Activated CD8-positive, alpha-beta memory T cell treated with anti-CD3 and anti-CD28 coated beads, Interleukin-2, amount 50 U/mL, for 4 hours (primary cell): ENCODE measurements around the gene CHAMP1.
"Not testable (repeated sequence)": the region's sequence is repeated elsewhere in the genome, so short reads cannot be mapped to it uniquely, and the experiment has no call there.

ENCODE experiments used
- DNase-seq: peaks from one replicate; pipeline ENCODE4 v3.0.0-alpha.2; 2020

CHAMP1 gene

DNA sequence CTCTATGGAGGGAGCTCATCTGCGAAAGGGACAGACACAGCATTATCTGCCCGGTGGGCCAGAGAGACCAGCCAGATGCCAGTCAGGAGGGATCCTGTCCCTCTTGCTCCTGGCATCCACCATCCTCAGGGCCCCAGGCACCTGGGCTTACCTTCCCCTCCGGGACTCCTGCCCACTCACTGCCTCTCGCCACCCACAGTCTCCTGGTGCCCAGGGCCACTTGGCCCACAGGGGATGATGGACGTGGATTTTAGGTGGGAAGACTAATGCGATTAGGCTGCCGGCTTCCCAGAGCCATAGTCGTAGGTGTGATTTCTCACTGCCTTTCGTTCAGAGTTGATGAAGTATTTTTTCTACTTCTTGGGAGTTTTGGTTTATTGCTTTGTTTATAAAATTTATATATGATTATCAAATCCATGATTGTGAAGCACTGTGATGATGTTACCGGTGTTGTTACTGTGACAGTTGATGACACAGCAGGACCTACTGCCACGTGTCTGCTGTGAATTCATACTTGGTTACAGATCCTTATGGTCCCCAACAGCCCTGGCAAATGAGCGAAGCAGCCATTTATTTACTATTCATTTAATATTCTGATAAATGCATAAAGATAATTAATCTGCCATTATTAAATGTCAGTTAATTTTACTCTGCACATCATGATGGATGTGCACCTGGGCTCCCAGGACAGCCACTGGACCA lies 14.5 kb upstream of the CHAMP1 start:
- DNase-seq, result no peak

DNA sequence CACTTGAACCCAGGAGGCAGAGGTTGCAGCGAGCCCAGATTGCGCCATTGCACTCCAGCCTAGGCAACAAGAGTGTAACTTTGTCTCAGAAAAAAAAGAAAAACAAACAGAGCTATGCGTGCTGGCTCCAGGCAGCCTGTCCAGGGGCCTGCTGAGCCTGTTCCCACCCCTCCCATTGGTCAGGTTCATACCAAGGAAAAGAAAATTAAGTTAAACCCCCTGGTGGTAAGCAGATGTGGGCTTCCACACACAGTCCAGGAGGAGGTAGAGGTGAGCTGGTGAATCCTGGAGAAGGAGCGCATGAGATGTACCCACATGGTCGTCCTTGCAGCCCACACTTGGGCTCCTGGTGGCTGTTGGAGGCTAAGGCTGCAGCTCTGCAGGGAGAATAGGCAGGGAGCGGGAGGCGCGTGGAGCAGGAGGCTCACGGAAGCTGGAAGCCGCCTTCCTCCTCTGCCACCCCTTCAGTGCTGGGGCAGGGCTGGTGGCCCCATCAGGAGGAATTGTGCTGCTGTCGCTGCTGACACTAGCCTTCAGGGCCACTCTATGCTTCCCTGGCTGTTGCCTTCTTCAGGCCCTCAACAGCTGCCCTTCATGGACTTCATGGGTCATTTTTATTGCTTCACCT lies 10.5 kb upstream of the CHAMP1 start:
- no peak for DNase-seq

DNA sequence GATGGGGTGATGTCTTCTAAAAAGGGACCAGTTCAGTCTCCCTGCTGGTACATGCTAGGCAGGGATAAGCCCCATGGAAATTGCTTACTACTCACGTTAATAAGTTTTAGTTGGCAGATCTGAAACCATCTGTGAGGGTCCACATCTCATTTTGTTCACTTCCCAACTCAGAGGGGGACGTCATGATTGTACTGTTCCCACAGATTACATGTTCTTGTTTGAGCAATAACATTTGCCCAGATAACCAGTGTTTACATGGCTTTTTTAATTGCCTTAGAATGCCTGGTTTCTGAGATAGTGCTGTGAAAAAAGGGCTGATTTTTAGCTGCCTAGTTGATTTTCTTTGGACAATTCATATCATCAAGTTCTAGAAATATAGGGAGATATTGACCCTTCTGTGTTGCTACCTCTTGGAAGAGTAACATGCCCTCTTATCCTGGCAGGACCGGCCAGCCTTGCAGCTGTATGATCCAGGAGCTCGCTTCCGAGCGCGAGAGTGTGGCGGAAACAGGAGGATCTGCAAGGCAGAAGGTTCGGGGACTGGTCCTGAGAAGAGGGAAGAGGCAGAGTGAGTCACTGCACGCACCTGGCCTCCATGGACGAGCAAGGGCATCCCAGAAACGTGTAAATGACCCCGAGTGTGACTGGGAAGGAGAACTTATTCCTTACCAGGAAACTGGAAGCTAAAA lies 9.8 kb upstream of the CHAMP1 start:
- DNase-seq, result no peak

DNA sequence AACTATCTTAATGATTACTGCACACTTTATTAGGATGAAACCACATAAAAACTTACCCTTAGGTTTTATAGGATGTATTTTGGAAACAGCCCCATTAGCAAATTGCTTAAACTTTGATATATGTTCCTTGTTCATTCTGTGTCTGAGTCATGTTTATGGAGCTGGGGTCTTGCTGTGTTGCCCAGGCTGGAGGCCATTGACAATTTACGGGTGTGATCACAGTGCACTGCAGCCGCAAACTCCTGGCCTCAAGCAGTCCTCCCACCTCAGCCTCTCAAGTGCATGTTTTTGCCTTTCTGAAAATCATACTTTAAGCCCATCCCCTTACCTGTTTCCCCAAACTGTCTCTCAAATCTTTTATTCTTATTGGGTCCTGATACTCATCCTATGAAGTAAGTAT lies 5.2 kb upstream of the CHAMP1 start:
- DNase-seq, result no peak

DNA sequence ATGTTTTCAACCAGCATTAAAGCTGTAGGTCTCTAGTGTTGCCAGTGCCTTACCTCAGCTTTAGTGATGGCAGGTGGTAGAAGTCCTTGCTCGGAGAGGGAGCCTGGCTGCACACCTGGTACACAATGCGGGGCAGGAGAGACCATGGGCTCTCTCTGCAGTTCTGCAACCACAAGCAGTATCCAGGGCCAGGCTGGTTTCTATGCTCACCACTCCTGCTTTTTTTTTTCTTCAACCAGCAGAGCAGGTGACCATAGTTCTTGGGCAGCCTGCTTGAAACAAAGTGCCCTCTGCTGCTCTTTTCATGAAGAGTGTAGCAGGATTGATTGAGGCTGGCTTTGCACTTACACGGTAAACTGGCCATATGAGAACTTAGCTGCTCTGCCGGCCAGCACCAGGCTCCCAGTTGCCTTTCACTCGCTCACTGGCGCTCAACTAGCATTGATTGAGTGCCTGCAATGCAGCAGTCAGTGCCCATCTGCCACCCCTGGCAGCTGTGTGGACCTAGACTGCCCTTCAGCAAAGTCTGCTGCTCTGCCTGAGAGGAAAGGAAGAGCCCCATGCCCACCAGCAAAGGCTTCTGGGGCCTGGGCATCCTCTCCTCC lies 4.4 kb upstream of the CHAMP1 start:
- DNase-seq, result no peak

DNA sequence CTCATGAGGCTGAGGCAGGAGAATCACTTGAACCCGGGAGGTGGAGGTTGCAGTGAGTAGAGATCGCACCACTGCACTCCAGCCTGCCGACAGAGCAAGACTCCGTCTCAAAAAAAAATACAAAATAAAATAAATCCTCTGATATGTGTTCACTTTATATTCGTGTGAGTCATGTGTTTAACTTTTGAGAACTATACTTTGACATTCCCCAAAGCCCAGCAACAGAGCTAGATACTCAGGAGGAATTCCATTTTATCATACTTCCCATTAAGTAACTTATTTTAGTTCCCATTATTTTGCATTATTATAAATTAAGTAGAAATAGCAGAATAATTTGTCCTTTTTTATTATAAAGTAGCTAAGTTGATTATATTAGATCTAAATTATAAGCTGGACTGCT lies 3.3 kb upstream of the CHAMP1 start:
- DNase-seq, result no peak

DNA sequence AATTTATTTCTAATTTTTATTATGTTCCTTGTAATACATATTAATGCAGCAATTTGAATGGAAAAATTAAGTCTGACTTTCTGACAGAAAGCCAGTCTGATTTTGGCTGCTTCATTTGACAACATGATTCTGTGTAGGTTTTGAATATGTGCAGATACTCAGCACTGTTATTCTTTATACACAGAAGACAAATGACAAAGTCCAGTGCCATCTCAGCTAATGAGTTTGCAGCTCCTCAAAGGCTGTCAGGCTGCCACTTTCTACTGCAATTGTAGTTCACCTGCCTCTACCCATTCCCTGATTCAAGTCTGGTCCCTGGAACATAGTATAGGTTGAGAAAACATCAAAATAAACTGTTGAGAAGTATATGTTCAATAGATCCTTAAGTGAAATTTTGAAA lies 2.9 kb upstream of the CHAMP1 start:
- DNase-seq, result no peak

DNA sequence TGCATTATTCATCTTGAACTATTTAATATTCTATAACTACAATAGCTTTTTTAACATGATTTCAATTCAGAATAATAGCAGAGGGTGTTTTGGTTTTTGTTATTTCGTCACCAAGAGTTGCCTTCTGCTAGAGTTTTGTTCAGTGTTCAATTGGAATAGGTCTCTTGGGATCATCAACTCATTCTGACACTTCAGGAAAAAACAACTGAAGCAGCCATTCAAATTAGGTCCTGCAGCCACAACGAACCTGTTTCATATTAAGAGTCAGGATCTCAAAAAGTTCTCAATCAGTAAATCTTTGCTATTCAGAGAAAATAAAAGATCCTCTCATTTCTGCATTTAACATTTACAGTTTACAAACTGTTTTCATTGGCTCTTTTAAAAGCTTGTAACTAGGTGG lies 2.4 kb upstream of the CHAMP1 start:
- DNase-seq, result no peak

DNA sequence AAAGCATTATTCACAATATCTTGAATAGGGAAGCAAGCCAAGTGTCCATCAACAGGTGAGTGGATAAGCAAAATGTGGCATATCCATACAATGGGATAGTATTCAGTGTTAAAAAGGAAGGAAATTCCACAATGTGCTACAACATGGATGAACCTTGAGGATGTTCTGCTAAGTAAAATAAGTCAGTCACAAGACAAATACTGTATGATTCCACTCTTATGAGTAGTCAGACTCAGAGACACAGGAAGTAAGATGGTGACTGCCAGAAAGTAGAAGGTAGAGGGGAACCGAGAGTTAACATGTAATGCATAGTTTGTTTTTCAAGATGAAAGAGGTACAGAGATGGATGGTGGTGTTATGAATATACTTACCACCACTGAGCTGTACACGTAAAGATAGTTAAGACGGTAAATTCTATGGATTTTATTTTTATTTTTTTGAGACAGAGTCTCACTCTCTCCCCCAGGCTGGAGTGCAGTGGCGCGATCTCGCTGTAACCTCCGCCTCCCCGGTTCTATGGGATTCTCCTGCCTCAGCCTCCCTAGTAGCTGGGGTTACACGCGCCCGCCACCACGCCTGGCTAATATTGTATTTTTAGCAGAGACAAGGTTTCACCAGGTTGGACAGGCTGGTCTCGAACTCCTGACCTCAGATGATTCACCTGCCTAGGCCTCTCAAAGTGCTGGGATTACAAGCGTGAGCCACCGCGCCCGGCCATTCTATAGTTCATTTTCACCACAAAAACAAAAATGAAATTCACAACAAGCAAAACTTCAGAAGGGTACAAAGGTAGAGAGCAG lies 1.0 kb upstream of the CHAMP1 start:
- no peak for DNase-seq

DNA sequence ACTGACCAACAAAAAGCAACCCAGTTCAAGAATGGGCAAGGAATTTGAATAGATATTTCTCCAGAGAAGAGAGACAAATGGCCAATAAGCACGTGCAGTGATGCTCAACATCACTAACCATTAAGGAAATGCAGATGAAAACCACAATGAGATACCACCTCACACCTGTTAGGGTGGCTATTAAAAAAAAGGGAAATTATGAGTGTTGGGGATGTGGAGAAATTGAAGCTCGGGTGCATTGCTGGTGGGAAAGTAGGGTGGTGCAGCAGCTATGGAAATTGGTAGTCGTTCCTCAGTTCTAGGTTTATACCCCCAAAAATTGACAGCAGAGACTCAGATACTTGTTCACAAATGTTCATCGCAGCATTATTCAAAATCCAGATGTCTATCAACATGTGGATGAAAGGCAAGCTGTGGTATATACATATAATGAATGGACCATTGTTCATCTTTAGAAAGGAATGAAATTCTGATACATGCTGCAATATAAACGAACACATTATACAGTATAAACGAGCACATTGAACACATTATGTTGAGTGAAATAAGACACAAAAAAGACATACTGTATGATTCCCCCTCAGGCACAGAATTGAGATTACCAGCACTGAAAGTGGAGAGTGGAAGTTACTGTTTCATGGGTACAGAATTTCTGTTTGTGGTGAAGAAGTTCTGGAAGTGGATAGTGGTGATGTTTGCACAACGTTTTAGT lies 927 bp downstream of the CHAMP1 start:
- no peak for DNase-seq

DNA sequence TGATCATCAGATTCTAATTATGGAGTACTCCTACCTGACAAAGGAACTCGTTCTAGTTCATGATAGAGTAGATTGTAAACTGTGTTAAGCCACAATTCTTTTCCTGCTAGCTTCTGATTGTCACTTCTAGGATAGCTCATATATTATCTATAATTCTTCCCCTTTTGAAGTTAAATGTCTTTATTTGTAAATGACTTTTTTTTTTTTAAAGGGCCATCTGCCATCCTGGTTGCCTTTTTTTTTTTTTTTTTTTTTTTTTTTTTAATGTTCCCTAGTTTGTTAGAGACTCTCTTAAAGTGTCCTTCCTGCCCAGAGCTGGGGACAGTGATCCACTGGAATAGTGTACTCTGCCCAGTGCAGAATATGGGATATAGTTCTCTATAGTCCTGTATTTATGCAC lies 4.3 kb downstream of the CHAMP1 start:
- no peak for DNase-seq

DNA sequence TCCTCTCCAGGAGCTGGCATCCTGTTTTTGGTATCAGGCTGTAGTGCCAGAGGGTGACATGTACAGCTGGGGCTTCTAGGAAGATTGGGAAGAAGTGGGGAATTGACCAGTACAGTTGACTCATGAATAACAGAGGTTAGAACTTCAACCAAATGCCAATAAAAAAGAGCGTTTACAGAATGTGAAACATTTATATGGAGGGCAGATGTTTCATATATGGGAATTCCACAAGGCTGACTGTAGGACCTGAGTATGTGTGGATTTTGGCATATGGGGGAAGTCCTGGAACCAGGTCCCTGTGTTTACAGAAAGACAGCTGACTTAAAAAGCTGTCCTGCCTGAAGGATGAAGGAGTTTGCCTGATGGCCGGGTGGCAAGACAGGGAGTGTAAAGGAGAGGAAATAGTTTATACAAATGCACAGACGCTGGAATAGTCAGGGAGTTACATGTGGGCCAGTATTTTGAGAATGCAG lies 5.2 kb downstream of the CHAMP1 start:
- no peak for DNase-seq

DNA sequence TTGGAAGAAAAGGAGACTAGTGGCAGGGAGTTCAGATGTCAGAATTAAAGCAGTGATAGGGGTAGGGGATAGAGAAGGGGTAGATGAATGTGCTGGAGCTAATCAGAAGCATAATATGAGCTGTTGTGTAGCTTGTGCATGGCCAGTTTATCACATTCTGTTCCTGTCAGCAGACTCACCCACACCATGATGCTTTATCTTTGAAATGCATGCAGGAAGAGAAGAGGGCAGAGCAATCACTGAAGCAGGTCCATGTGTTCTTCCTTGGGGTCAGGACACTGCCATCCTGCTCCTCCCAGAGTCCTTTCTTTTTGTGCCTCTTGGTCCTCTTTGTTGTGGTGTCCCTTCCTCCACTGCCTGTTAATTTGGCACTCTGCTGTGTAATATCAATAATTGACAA lies 5.8 kb downstream of the CHAMP1 start:
- DNase-seq, result no peak

DNA sequence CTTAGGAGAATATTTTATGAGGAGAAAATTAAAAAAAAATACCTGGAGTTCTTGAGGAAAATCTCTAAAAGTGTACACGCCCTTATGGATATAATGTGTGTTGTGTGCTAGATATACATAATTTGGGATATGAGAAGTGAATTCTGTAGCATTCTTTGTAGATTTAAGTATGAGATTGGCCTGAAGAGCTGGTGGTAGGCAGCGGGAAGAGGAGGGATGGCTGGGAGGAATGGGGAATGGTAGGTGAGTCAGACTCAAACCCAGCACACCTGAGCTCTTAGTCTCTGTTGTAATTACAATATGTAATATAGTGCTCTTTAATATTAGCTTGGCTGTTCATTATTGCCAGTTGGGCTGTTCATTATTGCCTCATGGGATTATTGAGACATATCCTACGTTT lies 7.0 kb downstream of the CHAMP1 start:
- no peak for DNase-seq

DNA sequence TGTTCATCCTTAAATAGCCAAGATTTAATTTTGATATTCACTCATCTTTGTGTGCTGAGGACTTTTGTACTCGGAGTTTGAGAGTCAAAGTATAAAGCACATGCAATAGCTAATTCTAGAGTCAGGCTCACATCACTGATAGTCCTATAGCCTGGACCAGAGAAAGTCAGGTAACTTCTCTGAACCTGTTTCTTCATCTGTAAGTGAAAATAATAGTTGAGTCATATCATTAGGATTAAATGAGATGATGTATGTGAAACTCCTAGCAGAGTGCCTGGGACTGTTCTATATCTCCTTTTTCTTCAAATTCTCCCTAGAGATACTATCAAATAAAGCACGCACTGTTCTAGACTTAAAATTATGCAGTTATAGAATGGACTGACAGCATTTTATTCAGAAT lies 9.0 kb downstream of the CHAMP1 start:
- DNase-seq, result no peak

DNA sequence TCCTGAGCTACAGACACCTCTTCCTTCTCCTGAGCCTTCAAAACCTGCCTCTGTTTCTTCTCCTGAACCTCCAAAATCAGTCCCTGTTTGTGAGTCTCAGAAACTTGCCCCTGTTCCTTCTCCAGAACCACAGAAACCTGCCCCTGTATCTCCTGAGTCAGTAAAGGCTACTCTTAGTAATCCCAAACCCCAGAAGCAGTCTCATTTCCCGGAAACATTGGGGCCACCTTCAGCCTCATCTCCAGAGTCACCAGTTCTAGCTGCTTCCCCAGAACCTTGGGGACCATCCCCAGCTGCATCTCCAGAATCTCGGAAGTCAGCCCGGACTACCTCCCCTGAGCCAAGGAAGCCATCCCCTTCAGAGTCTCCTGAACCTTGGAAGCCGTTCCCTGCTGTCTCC lies 10.0 kb downstream of the CHAMP1 start:
- no peak for DNase-seq

DNA sequence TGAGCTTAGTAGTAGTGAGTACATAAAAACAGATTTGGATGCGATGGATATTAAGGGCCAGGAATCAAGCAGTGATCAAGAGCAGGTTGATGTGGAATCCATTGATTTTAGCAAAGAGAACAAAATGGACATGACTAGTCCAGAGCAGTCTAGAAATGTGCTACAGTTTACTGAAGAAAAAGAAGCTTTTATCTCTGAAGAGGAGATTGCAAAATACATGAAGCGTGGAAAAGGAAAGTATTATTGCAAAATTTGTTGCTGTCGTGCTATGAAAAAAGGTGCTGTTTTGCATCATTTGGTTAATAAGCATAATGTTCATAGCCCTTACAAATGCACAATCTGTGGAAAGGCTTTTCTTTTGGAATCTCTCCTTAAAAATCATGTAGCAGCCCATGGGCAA lies 11.4 kb downstream of the CHAMP1 start:
- DNase-seq, result no peak

DNA sequence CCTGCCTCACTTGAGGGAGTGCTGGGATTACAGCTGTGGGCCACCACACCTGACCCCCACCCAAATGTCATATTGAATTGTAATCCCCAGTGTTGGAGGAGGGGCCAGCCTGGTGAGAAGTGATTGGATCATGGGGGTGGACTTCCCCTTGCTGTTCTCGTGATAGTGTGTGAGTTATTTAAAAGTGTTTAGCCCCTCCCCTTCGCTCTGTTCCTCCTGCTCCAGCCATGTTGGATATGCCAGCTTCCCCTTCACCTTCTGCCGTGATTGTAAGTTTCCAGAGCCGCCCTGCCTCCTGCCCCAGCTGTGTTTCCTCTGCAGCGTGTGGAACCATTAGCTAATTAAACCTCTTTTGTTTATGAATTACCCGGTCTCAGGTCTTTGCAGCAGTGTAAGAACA lies 13.7 kb downstream of the CHAMP1 start:
- no peak for DNase-seq

DNA sequence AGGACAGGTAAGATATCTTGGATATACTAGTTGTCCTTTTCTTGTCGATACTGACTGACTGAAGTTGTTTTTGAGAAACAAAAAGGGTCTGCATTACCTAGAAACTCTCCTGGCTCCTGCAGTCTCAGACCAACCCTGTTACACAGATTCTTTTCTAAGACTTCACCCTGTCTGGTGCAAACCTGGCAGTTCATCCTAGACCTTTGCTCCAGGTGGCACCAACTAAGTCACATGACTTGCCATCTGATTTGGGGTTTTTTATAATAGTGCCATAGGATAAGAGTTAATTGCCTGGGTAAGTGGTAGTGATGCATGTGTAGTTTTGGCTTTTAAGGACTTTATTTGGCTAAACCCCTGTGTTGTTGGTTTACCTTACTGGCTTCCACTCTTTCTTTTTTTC lies 14.3 kb downstream of the CHAMP1 start:
- no peak for DNase-seq

DNA sequence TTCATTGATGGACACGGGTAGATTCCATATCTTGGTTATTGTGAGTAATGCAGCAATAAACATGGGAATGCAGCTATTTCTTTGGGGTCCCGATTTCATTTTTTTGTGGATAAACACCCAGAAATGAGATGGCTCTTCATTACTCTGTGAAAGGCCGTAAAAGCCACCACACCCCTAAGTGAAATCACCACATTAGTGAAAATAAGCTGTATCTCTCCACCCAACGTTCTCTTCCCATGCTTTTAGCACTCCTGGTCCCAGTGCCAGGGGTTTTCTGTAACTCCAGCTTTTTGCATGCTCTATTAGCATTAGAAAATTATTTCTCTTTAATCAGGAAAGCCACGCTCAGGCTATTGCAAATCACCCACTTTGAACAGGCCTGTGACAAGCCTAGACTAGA lies 15.8 kb downstream of the CHAMP1 start:
- DNase-seq, result no peak

DNA sequence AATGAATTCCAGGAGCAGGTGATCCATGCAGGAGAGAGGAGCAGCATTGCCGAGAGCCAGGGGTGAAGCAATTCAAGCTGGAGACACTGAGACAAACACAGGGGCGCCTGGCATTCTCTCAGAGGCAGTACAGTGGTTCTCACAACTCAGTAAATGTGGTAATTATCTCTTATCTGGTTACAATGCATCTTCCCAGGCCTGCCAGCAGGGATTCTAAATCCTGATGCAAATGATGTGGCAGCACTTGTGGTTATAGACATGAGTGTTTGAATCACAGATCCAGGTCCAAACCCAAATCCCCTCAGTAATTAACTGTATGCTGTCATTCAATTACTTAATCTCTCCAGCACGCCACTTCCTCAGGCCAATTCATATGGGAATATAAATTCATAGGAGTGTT lies 19.6 kb downstream of the CHAMP1 start:
- DNase-seq, result not testable (repeated sequence)

DNA sequence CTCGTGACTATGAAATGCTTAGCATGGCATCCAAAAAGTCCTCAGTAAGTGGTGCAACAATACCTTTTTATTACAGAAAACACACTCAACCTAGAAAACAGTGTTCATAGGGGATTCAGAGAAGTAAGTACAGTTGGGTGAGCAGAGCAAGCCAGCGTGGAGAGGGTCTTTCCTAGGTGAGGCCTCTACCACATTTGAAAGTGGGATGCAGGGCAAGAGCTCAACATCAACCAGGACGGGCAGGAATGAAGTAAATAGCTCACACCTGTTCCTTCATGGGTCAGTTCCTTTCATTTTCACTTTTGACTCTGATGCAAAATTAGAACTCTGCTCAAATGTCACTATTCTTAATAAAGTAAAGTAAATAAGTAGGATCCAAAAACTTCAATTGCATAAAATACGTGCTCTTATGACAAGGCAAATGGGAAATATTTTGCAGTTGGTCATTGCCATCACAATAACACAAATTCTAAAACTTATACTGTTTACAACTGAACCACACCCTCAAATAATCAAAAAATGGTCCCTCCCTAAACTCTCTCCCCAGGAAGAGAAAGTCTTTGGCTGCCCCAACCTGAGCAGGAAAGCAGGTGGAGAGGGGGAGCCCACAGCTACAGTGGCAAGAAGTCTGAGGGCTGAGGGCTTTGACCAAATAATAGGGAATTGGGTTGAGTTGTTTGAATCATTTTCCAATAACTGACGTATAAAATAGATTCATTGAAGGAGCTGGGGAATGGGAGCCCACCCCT lies 20.2 kb downstream of the CHAMP1 start:
- no peak for DNase-seq
